RWPE2 (cell line): ENCODE results near the gene XRCC3.

Source experiments
- ATAC-seq: fragments of 200-7000 bp; cut with Tn5 transposase; 3 replicates; pipeline ENCODE4 v1.9.1; 2021; ENCODE audit warnings: low read depth
- DNase-seq: peaks from one replicate; pipeline ENCODE4 v3.0.0-alpha.2; 2020; ENCODE audit warnings: low spot score
- H3K27ac ChIP-seq: fragments of 450-650 bp; 2 replicates; pipeline ENCODE4 v1.5.1; 2017; ENCODE audit warnings: mild to moderate bottlenecking; ENCODE audit not compliant: poor library complexity, severe bottlenecking
- H3K27me3 ChIP-seq: fragments of 250-450 bp; sonication (Bioruptor Pico); 2 replicates; pipeline ENCODE4 v1.5.1; 2021; ENCODE audit warnings: mild to moderate bottlenecking, moderate library complexity; ENCODE audit not compliant: insufficient read depth, poor library complexity, severe bottlenecking
- H3K36me3 ChIP-seq: fragments of 250-450 bp; sonication (Bioruptor Pico); 2 replicates; pipeline ENCODE4 v1.5.1; 2020; ENCODE audit warnings: low read depth, mild to moderate bottlenecking, moderate library complexity
- H3K4me1 ChIP-seq: fragments of 250-450 bp; sonication (Bioruptor Pico); 2 replicates; pipeline ENCODE4 v1.5.1; 2021; ENCODE audit warnings: mild to moderate bottlenecking, moderate library complexity; ENCODE audit not compliant: insufficient read depth, poor library complexity, severe bottlenecking
- H3K4me3 ChIP-seq: fragments of 250-450 bp; sonication (Bioruptor Pico); 2 replicates; pipeline ENCODE4 v1.5.1; 2021; ENCODE audit warnings: mild to moderate bottlenecking, moderate library complexity; ENCODE audit not compliant: severe bottlenecking
- H3K9me3 ChIP-seq: fragments of 250-450 bp; sonication (Bioruptor Pico); 2 replicates; pipeline ENCODE4 v1.5.1; 2021; ENCODE audit warnings: mild to moderate bottlenecking, moderate library complexity; ENCODE audit not compliant: severe bottlenecking
- TF ChIP-seq, protein P1 (sequence below): fragments of 450-650 bp; IDR thresholded peaks from one replicate; pipeline ENCODE4 v1.5.1; 2017; ENCODE audit warnings: mild to moderate bottlenecking, moderate library complexity; ENCODE audit not compliant: poor library complexity, severe bottlenecking

XRCC3 gene

DNA sequence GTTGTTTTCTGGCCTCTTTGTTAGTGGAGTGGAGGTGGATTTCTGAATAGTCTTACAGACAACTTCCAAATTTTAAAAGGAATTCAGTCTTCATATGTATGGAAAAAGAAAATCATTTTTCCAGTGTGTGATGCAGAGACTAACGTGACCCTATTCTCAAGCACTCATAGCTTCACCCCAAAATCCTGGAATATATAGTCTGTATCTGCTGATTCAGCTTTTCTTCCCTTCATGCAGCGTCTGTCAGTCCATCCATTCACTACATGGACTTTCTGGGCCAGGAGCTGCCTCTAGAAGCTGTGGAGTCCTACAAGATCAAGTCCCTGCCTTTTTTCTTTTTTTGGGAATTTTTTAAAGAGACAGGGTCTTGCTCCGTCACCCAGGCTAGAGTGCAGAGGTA is 62.4 kb downstream of the XRCC3 start:
- H3K4me3 ChIP-seq: no peak overlapping the region
- no peak overlapping the region for H3K27ac ChIP-seq
- H3K4me1 ChIP-seq: peaks cover 3% of the 10 kb centered on the region
- ATAC-seq (no peak), DNase-seq (no peak)
- H3K36me3 ChIP-seq: peaks cover 63% of the 10 kb centered on the region
- TF ChIP-seq, protein P1, sequence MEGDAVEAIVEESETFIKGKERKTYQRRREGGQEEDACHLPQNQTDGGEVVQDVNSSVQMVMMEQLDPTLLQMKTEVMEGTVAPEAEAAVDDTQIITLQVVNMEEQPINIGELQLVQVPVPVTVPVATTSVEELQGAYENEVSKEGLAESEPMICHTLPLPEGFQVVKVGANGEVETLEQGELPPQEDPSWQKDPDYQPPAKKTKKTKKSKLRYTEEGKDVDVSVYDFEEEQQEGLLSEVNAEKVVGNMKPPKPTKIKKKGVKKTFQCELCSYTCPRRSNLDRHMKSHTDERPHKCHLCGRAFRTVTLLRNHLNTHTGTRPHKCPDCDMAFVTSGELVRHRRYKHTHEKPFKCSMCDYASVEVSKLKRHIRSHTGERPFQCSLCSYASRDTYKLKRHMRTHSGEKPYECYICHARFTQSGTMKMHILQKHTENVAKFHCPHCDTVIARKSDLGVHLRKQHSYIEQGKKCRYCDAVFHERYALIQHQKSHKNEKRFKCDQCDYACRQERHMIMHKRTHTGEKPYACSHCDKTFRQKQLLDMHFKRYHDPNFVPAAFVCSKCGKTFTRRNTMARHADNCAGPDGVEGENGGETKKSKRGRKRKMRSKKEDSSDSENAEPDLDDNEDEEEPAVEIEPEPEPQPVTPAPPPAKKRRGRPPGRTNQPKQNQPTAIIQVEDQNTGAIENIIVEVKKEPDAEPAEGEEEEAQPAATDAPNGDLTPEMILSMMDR: no peak
- H3K27me3 ChIP-seq: no peaks in the 10 kb centered on the region
- H3K9me3 ChIP-seq: no peaks in the 10 kb centered on the region

DNA sequence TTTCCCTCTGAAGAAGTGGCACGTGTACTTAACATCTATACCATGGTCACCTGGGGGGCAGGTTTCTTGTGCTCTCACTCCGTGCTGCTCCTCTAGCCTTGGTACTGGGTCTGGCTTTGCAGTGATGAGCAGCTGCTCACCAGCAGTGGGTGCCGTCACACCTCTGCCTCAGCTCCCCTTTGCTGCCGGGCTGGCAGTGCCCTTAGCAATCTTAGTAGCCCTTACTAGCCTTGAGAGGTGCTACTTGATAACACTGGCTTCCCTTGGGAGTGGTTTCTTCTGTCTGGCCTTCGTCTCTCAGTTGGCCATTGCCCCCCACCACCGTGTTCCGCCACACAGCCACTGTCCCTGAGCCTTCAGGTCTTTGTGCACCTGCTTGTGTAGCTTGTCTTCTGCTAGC is 63.7 kb downstream of the XRCC3 start:
- TF ChIP-seq, protein P1: no peak
- no peak for DNase-seq

DNA sequence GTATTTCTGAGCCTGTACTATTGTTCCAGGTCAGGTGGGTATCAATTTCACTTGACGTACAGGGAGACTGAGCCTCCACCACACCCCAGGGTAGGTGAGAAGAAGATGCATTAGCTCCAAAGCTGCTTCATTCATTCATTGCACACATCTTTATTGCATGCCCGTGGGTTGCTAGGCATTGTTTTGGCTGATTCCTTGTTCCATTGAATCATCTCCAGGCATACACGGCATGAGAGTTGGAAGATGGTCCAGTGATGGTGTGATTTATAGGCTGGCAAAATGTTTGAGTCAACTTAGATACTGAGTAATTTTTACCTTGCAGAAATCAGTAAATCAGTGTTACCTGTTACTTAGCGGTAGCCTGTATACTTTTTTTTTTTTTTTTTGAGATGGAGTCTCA is 65.0 kb downstream of the XRCC3 start:
- H3K9me3 ChIP-seq: no peaks in the 10 kb centered on the region
- H3K4me3 ChIP-seq: no peak overlapping the region
- H3K27ac ChIP-seq: no peak overlapping the region
- H3K27me3 ChIP-seq: no peaks in the 10 kb centered on the region
- DNase-seq (no peak), ATAC-seq (no peak)
- H3K36me3 ChIP-seq: peaks cover 44% of the 10 kb centered on the region
- TF ChIP-seq, protein P1: no peak
- peaks cover 3% of the 10 kb centered on the region for H3K4me1 ChIP-seq

More for the DNA sequence above, 63.7 kb downstream of the XRCC3 start:
- ATAC-seq: no peak
- Histone ChIP-seq H3K27ac (no peak overlapping the region), H3K9me3 (no peaks in the 10 kb centered on the region), H3K4me1 (peaks cover 3% of the 10 kb centered on the region), H3K4me3 (no peak overlapping the region), H3K36me3 (peaks cover 55% of the 10 kb centered on the region), H3K27me3 (no peaks in the 10 kb centered on the region)

DNA sequence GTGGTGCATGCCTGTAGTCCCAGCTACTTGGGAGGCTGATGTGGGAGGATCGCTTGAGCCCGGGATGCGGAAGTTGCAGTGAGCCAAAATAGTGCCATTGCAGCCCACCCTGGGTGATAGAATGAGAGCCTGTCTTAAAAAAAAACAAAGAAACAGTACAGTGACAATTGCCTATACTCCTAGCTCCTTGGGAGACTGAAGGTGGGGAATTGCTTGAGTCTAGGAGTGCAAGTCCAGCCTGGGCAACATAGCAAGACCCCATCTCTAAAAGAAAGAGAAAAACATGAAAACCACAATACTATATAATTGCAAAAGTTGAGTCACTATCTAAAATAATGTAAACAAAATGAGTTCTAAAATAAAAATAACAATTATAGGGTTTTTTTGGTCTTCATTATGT is 66.2 kb downstream of the XRCC3 start:
- no peak overlapping the region for H3K27ac ChIP-seq

More for the DNA sequence above, 66.2 kb downstream of the XRCC3 start:
- Histone ChIP-seq H3K9me3 (no peaks in the 10 kb centered on the region), H3K27me3 (no peaks in the 10 kb centered on the region), H3K4me3 (no peak overlapping the region), H3K4me1 (no peaks in the 10 kb centered on the region), H3K36me3 (peaks cover 39% of the 10 kb centered on the region)
- TF ChIP-seq, protein P1: no peak
- no peak for DNase-seq
- ATAC-seq: no peak
